HG02970 (cell line): ENCODE measurements around the gene UBE2R2.
"Not testable (repeated sequence)": the region's sequence is repeated elsewhere in the genome, so short reads cannot be mapped to it uniquely, and the experiment has no call there.

Experiments
- ATAC-seq: cut with Tn5 transposase; IDR thresholded peaks from one replicate; pipeline ENCODE4 v1.9.1; 2021; ENCODE audit warnings: mild to moderate bottlenecking, moderate library complexity, moderate number of reproducible peaks; ENCODE audit not compliant: unreplicated experiment, low FRiP score

UBE2R2 gene

DNA sequence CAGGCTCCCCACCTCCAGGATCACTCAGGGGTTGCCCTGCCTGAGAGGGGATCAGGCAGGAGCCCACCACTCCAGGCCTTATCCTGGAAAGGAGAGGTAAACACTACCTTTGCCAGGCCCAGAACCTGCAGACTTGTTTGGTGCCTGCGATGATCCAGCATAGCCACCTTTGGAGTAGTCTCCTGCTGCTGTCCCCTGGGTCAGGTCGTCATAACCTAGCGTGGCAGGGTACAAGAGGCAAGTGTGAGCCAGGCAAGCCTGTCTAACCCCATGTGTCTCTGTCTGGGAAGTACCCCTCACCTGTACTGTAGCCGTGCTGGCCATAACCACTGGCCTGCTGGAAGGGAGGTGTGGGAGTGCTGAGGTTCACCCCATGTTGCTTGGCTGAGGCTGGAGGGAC lies 106.1 kb downstream of the UBE2R2 start:
- no peak for ATAC-seq

DNA sequence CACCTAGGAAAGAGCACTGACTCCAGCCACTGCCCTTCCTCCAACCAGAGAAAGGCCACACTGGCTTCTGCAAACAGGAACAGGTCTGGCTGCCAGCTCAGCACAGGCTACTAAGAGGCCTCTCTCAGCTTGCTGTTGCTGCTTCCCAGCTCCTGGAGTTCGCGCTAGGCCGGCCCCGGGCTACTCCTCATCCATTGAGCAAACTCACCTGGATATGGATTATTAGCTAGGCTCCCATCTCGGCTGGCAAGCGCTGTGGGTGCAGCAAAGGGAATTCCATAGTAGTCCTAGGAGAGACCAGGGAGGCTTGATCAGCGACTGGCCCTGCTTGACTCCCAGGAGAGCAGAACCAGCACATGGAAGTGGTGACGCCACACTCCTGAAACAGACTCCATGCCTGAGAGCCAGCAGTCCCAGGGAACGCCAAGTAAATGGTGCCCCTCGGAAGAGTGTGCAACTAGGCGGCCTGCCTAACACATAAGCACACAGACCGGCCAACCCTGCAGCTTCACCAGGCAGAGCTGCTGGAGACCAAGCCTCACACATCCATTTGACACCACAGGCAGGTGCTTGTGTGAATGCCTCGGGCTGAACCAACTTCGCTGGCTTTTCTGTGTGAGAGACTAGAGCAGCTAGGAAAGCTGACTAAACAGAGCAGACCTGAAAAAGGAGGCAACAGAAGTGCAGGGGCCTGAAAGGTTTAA lies 107.2 kb downstream of the UBE2R2 start:
- no peak for ATAC-seq

DNA sequence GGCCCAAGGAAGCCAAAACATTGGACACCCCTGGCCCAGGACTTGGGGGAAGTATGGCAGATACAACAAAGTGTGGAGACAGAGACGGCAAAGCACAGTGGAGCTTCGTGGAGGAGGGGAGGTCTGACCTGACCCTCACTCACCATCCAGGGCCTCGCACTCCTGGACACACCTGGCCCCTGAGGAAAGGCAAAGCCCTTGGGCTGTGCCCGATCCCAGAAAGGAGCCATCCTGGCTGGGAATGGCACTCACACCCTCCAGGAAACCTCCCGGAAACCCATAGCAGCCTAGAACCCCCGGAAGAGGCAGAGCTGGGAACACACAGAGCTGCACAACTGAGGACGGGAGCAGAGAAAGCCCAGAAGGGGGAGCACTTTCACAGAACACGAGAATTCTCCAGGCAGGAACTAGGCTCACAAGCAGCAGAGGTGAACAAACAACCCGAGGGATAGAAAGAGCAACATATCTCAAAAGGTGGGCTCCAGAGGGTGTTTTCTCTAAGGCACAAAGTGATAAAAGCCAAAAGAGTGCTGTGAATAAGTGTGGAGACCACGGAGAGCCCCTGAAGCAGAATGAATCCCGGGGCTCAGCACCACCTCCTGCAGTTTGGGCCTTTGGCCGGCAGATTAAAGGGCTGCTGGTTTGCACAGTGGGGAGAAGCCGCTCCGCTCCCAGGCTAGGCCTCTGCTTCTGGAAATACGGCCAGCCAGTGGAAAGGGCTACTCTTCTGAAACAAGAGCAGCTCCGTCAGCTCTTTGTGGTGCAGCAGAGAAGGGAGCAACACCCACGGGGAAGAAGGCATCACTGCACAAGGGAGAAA lies 108.2 kb downstream of the UBE2R2 start:
- no peak for ATAC-seq

DNA sequence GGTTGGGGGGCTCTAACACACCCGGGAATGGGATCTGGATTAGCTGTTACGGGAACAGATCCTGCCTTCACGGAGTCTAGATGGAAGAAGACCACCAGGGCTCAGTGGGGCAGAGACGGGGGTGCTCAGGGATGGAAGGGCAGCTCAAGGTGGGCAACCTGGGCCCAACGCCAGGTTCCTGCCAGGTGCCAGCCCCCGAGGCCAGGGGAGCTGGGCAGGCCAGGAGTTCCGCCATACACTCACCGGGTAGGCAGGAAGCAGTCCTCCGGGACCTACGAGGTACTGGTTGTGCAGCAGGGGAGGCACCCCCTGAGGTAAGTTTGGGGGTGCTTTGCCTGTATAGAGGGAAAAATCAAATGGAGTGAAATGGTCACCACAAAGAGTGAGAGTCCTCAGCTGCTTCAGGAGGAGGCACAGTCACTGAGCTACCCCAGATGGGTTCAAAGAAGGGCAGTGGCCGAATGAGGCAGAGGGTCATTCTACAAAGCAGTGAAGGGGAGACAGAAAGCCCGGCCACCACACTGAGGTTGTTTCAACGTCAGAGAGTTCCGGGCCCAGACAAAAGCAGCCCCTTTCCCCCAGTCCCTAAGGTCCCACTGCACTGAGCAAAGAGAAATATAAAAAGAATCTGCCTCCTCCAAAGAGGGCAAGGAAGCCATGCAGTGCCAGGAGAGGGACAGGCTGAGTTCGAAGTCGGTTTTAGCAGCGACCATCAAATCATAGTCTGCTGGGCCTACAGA lies 110.0 kb downstream of the UBE2R2 start:
- ATAC-seq, result no peak

DNA sequence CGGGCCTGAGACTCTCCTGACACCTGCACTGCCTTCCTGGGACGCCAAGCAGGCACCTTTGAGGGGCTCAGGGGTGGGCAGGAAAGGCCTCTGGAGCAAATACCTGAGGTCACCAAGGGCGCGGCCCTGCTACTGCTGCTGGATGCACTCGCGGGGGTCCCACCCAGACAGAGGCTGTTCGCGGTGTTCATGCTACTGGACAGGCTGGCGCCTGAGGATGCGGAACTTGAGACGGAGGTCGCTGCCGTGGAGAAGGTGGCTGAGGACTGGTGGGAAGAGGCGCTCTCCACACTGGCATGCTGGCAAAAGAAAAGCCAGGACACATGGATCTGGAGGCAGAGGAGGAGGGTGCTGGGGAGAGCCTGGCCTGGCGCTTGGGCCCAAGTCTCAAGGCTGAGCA lies 110.7 kb downstream of the UBE2R2 start:
- ATAC-seq, result no peak

DNA sequence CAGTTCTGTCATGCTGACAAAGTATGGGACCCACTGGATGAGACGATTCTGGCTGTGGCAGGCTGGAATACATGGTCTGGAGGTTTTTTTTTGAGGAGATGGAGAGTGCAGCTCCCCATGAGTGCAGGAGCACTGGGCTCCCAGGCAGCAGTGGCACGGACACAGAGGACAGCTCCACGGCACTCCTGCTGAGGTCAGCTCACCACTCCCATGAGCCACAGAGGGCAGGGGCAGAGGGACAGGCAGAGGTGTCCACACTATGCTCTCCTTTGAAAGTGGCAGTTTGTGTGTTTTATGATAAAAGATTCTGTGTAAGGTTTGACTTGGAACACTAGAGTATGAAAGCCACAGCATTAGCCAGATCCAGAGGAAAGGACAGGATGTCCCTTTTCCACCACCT lies 114.4 kb downstream of the UBE2R2 start:
- no peak for ATAC-seq

DNA sequence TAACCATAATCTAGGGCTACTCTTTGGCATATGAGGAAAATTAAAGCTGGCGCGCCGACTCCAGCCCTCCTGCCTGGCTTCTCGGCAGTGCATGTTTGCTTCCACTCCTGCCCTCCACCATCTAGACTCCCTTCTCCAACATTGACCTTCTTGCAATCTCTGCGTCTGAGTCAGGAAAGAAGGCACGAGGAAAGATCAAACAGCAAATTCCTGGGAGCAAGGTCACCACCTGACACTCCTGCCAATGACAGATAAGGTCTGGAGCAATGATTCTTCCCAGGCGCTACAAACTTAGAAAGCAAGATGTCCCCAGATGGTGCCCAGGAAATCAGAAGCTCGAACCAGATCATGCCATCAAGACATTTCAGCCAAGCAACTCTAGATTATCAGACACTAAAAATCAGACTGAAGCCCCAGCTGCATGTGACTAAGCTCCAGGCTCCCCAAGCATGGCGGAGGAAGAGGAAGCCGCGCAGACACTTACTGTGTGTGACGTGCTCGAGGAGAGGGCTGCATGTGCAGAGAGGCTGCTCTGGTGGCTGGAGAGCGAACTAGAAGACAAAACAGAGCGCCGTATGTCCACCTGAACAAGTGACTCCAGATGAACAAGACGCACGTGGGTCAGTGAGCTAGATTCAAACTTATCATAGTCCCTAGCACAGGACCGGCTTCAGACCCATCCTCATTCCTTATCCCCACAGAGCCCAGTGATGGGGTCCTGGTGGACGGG lies 115.3 kb downstream of the UBE2R2 start:
- ATAC-seq, result no peak

DNA sequence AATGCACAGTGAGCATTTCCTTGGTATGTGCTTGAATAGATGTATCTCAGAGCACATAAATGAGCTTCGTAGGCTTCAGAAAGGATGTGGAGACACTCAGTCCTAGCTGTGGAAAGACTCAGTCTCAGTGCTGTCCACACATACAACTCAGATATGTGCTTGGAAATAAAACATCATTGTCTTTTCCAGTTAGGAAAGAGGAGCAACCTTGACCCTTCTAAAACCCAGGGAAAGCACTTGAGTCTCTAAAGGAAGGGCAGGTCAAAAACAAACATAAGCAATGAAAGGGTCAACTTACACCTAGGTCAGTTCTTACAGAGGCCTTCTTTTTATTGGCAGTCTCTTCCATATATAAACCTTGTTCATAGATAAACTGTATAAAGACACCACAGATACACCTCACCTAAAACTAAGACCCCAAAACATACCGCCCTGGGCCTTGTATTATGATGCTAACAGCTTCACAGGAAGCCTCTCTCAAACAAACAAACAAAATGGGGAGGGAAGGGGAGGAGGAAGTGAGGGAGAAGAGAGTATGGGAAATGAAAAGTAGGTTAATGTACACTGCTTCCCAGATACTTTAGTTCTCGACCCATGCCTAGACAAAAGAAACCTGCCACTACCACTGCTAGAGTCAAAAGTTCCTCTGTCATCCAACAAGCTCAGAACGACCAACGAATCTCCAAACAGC lies 117.4 kb downstream of the UBE2R2 start:
- ATAC-seq, result no peak

DNA sequence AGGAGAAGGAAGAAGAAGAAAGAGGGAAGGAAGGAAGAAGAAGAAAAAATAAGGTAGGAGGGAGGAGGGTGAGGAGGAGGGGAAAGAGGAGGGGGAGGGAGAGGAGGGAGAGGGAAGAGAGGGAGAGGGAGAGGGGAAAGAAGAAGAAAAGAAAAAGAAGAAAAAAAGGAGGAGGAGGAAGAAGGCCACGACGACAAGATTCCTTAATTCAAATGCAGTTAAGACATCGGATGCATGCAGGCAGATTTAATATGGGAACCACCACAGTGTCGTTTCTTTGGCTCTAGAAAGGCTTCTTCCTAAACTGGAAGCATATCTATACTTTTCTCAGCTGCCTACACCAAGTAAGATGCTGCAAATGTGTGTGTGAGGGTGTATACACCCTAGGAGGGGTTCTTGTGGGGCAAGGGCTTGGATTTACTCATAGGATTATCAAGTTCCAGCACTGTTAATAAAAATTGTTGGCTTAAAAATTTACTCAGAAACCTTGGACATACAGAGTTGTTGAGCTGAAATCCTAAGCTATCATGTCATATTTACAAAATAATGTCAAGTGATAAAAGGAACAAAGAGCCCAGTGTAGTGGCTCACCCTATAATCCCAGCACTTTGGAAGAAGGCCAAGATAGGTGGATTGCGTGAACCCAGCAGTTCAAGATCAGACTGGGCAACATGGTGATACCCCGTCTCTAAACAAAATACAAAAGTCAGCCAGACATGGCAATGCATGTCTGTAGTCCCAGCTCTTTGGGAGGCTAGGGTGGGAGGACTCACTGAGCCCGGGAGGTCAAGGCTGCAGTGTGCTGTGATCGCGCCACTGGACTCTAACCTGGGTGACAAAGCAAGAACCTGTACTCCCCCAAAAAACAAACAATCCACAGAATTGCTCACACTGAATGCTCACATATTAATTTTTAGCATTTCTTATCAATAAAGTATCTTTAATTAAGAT lies 123.2 kb downstream of the UBE2R2 start:
- ATAC-seq, result no peak

DNA sequence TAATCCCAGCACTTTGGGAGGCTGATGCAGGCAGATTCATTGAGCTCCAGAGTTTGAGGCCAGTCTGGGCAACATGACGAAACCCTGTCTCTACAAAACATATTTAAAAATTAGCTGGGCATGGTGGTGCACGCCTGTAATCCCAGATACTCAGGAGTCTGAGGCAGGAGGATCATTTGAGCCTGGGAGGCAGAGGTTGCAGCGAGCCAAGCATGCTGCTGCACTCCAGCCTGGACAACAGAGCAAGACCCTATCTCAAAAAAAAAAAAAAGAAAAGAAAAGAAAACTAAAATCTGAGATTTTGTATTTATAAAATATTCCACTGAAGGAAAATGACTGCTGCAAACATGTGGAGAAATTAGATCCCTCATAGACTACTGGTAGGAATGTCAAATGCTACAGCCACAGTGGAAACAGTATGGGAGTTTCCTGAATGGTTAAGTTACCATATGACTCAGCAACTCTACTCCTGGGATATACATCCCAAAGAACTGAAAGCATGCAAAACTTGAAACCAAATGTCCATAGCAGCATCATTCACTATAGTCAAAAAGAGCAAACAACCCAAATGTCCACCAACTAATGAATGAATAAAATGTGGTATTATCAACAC lies 125.6 kb downstream of the UBE2R2 start:
- ATAC-seq, result no peak

DNA sequence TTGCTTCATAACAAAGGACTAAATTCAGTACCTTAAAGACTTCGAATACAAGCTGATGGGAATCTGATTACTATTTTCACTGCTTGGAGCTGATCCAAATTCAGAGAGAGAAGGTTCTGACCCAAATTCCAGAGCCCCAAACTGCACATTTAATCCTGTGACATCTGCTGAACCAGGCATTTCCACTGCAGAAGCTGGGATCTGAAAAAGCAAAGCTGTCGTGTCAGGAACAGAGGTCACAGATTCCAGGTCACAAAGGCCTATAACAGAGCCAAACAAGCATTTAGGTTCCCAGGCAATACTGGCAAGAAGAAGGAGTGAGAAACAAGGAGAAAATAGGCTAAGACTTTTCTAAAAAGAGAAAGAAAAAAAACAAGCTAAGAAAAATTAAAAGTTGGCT lies 126.4 kb downstream of the UBE2R2 start:
- ATAC-seq, result no peak

DNA sequence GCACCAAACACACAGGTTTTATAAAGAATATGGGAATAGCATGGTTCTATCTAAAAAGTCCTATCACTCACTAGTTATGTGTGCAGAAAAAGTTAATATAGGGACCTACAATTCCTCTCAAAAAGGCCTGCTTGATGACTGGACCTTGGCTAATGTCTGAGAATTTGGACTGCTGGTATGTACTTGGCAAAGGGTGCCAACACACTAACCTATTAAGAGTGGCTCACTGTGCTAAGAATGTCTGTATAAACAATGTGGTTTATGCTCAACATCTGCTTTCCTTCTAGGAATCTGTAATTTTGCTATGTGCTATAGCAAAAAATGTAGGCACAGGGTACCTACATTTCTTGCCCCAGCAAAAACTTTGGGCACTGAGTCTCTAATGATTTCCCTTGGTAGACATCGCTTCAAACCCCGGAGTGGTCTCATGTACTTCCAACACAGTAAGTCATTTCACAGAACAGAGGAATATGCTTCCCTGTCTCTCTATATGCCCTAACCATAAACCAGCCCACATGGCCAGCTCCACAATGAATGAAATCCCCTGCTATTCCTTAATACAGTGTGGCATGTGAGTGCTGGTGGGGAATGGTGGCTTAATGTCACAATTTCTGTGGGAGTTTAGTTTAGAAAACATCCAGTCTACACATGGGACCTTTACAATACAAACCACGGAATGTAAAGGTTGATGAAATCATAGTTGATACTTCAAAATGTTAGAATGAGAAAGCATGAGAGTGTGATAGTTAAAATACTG lies 130.0 kb downstream of the UBE2R2 start:
- ATAC-seq, result no peak

DNA sequence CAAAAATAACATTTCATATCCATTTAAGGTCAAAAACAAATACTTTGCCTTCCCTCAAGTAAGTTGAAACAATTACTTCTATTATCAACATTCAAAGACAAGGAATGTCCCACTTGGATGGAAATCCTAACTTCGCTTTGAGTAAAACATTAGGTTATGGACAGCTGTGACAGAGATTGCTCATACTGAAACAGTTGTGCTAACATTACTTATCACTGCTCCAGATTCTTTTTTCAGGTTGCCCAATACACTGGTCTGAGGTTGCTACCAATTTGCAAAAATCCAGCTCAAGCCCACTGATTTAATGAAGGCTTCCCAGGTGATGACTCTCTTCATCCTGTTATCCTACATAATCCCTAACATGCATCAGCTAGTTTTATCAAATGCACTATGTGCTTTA lies 133.4 kb downstream of the UBE2R2 start:
- ATAC-seq, result no peak

DNA sequence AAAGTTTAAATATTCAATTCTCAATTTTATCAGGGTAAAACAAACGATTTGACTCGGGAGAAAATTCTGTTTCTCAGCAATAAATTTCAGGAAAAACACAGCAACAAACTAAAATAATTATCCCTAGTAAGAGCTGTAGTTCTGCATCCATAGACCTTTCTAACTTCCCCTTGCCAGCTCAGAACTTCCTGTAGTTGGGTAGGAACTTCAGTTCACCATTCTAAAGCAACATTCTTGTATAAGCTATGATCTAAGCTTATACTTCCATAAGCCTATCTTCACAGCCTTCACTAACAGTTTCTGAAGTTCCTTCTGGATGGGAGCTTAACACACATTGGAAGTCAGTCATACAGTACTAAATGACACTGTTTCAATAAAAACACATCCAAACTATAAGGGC lies 135.1 kb downstream of the UBE2R2 start:
- no peak for ATAC-seq

DNA sequence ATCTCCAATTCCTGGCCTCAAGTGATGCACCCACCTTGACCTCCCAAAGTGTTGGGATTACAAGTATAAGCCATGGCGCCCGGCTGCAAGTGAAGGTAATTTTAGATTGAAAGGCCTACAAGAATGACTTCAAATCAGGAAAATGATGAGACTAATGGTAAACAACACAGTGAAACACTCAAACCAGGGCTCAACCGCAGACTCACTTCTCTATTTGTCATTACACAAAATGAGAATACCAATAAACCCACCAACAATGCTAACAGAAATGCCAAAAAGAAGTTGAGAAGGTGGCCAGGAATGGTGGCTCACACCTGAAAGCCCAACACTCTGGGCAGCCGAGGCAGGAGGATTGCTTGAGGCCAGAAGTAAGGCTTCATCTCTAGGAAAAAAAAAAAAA lies 139.6 kb downstream of the UBE2R2 start:
- ATAC-seq, result no peak

DNA sequence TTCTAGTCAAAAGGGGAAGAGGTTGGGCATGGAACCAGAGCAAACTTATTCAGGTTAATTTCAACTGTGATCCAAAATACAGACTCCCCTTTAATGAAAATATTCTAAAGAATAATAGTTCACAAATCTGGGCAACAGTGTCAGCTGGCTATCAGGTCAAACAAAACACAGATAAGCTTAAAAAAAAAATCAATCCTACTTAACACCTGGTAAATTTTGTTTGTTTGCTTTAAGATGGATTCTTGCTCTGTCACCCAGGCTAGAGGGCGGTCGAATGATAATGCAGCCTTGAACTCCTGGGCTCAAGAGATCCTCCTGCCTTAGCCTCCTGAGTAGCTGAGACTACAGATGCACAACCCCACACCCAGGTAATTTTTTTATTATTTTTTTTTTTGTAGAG lies 142.8 kb downstream of the UBE2R2 start:
- ATAC-seq, result no peak

DNA sequence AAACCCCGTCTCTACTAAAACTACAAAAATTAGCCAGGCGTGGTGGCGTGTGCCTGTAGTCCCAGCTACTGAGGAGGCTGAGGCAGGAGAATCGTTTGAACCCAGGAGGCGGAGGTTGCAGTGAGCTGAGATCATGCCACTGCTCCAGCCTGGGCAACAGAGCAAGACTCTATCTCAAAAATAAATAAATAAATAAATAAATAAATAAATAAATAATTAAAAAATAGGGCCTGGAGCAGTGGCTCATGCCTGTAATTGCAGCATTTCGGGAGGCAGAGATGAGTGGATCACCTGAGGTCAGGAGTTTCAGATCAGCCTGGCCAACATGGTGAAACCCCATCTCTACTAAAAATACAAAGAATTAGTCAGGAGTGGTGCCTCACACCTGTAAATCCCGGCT lies 145.5 kb downstream of the UBE2R2 start:
- ATAC-seq, result not testable (repeated sequence)
